ENCODE results near the gene KIF3A.

KIF3A gene

DNA sequence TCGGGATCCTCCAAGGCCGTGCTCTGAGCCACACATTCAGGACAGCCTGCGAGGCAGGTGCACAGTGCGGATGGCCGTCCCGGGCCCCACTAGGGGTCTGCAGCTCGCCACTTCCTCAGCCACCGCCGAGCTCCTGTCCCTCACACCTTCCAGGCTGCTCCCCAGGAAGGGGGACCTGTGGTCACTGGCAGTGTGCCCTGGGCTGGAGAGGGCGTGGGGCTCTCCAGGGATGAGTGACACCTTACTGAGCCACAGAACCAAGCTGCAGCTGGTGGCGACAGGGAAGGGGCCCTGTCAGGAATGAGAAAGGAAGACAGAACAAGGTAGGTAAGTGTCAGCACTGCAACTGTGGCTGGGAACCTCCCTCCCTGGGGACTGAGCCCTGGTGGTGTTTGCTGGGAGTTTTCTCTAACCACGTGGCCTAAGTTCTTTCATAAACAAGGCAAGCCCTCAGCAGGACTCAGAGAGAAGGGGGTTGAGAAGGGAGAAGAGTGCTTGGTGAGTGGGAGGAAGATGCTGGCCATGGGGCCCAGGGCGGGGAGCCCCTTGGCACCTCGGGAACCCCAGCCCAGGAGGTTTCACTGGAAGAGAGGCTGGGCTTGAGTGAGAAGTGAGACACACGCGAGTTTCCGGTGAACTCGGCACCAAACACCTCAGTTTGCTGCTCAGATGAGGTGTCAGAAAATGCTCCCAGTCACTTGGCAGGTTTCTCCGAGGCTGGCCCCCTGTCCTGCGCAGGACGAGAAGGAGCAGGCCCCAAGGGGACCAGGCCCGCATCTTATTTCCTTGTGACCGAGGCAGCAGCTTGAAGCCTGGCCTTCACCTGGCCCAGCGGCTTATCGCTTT is 74.2 kb downstream of the KIF3A start:
- Histone ChIP-seq H3K9ac (ENCODE audit: low read depth, low read length) (no peak overlapping the region), H3K4me2 (ENCODE audit: low read length) (no peak overlapping the region), H3K9me3 (replicated peaks; ENCODE audit: low read length) (no peaks in the 10 kb centered on the region), H3K4me1 (ENCODE audit: control insufficient read depth, insufficient read depth, low read length) (peaks cover 10% of the 10 kb centered on the region), H3K36me3 (ENCODE audit: insufficient read depth, low read length) (no peaks in the 10 kb centered on the region), H3K4me3 (ENCODE audit: low read length) (no peak overlapping the region), H3K27me3 (ENCODE audit: control insufficient read depth, insufficient read depth, low read length) (no peaks in the 10 kb centered on the region)

DNA sequence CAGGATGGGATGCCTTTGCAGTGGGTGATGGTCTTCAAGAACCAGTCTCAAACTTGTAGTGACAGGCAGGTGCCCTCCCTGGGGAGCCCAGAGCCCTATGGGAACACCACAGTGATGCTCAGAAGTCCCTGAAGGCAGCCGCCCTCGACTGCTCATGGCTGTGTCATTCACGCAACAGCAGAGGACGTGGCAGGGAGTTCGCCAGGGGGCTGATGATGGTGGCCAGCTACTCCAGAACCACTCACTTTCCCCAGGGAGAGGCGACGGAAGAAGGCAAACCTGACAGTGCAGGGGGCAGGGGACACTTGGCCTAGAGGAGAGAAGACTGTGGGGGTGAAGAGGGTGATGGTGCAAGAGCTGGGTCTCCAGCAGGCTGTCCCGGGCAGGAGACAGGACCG is 75.3 kb downstream of the KIF3A start:
- H3K9me3 ChIP-seq (replicated peaks; ENCODE audit: low read length) = no peaks in the 10 kb centered on the region
- H3K4me3 ChIP-seq (ENCODE audit: low read length) = no peak overlapping the region
- no peaks in the 10 kb centered on the region for H3K27me3 ChIP-seq (ENCODE audit: control insufficient read depth, insufficient read depth, low read length)
- H3K4me2 ChIP-seq (ENCODE audit: low read length) = no peak overlapping the region
- peaks cover 10% of the 10 kb centered on the region for H3K4me1 ChIP-seq (ENCODE audit: control insufficient read depth, insufficient read depth, low read length)
- H3K36me3 ChIP-seq (ENCODE audit: insufficient read depth, low read length) = no peaks in the 10 kb centered on the region
- no peak overlapping the region for H3K9ac ChIP-seq (ENCODE audit: low read depth, low read length)

DNA sequence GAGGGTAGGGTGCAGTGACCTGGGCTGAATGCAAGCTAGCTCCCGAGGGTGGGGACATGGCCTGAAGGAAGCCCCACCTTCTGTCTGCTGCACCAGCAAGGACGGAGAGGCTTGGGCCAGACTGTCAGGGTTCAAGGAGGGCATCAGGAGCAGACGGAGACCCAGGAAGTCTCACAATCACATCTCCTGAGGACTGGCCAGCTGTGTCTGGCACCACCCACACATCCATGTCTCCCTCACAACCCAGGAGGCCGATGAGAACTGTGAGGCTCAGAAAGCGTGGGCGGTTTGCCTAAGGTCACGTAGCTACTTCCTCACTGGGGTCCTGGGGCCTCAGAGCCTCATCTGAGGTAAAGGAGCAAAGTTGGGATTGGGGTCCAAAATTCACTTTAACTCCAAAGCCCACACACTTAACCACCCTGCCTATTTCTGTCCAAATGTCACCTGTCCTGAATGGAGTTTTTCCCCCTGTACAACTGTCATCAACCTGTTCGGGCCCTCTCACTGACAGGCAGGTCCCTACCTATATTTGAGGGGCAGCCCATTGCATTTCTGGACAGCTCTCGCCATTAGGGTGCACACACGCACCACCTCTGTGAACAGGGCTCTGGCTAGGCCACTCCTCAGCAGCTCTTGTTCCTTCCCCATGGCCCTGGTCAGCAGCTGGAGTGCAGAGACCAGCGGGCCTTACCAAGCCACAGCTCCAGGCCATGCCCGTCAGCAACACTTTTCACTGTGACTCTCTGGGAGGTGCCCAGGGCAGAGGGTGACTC is 75.9 kb downstream of the KIF3A start:
- Histone ChIP-seq H3K9ac (ENCODE audit: low read depth, low read length) (no peak overlapping the region), H3K4me1 (ENCODE audit: control insufficient read depth, insufficient read depth, low read length) (peaks cover 13% of the 10 kb centered on the region), H3K4me2 (ENCODE audit: low read length) (no peak overlapping the region), H3K27me3 (ENCODE audit: control insufficient read depth, insufficient read depth, low read length) (no peaks in the 10 kb centered on the region), H3K4me3 (ENCODE audit: low read length) (no peak overlapping the region), H3K36me3 (ENCODE audit: insufficient read depth, low read length) (no peaks in the 10 kb centered on the region), H3K9me3 (replicated peaks; ENCODE audit: low read length) (no peaks in the 10 kb centered on the region)

DNA sequence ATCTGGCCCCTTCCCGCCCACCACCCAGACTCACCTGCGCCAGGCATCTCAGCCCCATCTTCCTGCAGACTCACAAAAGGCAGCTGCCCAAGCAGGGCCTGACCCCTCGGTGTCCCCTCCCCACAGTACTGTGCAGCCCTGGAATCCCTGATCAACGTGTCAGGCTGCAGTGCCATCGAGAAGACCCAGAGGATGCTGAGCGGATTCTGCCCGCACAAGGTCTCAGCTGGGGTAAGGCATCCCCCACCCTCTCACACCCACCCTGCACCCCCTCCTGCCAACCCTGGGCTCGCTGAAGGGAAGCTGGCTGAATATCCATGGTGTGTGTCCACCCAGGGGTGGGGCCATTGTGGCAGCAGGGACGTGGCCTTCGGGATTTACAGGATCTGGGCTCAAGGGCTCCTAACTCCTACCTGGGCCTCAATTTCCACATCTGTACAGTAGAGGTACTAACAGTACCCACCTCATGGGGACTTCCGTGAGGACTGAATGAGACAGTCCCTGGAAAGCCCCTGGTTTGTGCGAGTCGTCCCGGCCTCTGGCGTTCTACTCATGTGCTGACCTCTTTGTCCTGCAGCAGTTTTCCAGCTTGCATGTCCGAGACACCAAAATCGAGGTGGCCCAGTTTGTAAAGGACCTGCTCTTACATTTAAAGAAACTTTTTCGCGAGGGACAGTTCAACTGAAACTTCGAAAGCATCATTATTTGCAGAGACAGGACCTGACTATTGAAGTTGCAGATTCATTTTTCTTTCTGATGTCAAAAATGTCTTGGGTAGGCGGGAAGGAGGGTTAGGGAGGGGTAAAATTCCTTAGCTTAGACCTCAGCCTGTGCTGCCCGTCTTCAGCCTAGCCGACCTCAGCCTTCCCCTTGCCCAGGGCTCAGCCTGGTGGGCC is 77.5 kb downstream of the KIF3A start:
- H3K9me3 ChIP-seq (replicated peaks; ENCODE audit: low read length) = no peaks in the 10 kb centered on the region
- no peaks in the 10 kb centered on the region for H3K36me3 ChIP-seq (ENCODE audit: insufficient read depth, low read length)
- H3K27me3 ChIP-seq (ENCODE audit: control insufficient read depth, insufficient read depth, low read length) = peaks cover 6% of the 10 kb centered on the region
- H3K4me1 ChIP-seq (ENCODE audit: control insufficient read depth, insufficient read depth, low read length) = peaks cover 22% of the 10 kb centered on the region
- no peak overlapping the region for H3K4me3 ChIP-seq (ENCODE audit: low read length)
- no peak overlapping the region for H3K4me2 ChIP-seq (ENCODE audit: low read length)
- H3K9ac ChIP-seq (ENCODE audit: low read depth, low read length) = no peak overlapping the region

DNA sequence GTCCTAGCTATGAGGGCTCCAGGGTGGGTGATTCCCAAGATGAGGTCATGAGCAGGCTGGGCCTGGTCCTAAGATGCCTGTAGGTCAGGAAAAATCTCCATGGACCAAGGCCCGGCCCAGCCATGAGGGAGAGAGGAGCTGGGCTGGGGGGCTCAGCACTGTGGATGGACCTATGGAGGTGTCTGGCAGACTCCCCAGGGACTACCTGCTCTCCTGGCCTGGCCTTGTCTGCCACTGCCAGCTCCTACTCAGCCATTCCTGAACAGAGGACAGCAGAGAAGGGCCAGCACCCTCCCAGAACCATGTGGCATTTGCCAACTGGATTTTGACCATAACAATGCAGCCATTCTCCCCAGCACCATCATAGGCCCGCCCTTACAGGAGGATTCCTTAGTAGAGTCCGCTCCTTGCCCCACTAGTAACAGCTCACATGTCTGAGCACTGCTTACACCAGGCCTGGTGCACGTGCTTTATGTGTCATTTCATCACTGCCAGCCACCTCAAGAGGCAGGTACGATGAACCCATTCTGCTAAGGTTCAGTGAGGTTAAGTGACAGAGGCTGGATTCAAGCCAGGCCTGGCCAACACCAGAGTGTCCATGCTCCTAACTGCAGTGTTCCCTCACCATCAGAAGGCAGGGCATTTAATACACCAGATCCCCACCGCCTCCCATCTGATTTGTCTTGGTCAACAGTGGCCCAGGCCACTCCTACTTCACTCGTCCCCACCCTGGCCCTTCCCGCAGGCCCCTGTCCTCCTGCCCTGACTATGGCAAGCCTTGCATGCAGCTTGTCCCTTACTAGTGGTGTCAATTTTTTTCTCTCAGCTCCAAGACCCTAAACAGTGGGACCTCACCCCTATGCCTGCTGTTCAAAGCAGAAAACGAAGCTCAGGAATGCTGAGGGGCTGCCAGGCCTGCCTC is 78.7 kb downstream of the KIF3A start:
- no peak overlapping the region for H3K4me2 ChIP-seq (ENCODE audit: low read length)
- H3K4me1 ChIP-seq (ENCODE audit: control insufficient read depth, insufficient read depth, low read length) = peaks cover 22% of the 10 kb centered on the region
- no peaks in the 10 kb centered on the region for H3K36me3 ChIP-seq (ENCODE audit: insufficient read depth, low read length)
- H3K4me3 ChIP-seq (ENCODE audit: low read length) = no peak overlapping the region
- H3K27me3 ChIP-seq (ENCODE audit: control insufficient read depth, insufficient read depth, low read length) = peaks cover 11% of the 10 kb centered on the region
- no peaks in the 10 kb centered on the region for H3K9me3 ChIP-seq (replicated peaks; ENCODE audit: low read length)
- no peak overlapping the region for H3K9ac ChIP-seq (ENCODE audit: low read depth, low read length)

DNA sequence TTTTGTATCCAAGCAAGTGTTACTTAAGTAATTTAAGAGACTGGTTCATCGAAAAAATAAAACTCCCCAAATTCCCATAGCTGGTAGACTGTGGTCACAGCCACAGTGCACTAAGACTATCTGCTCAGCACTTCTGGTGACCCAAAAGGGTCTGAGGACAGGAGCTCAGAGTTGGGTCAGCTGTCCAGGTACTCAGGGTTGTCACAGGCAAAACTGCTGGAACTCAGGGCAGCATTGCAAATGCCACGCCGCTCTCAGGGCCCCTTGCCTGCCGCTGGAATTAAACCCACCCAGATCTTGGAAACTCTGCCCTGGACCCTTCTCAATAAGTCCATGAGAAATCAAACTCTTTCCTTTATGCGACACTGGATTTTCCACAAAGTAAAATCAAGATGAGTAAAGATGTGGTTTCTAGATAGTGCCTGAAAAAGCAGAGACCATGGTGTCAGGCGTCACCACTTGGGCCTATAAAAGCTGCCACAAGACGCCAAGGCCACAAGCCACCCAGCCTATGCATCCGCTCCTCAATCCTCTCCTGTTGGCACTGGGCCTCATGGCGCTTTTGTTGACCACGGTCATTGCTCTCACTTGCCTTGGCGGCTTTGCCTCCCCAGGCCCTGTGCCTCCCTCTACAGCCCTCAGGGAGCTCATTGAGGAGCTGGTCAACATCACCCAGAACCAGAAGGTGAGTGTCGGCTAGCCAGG is 79.5 kb downstream of the KIF3A start, which contains the start of gene IL13:
Gene IL13, plus strand, starts transcription at position 498 of the 705 bp plus-strand sequence. Its CDS starts 14 bp downstream, at position 512.
- Histone ChIP-seq H3K4me1 (ENCODE audit: control insufficient read depth, insufficient read depth, low read length) (peaks cover 17% of the 10 kb centered on the region), H3K9ac (ENCODE audit: low read depth, low read length) (no peak within 1 kb of the TSS), H3K4me3 (ENCODE audit: low read length) (no peak within 1 kb of the TSS), H3K4me2 (ENCODE audit: low read length) (no peak within 1 kb of the TSS), H3K36me3 (ENCODE audit: insufficient read depth, low read length) (no peaks in the 10 kb centered on the region), H3K27me3 (ENCODE audit: control insufficient read depth, insufficient read depth, low read length) (peaks cover 15% of the 10 kb centered on the region), H3K9me3 (replicated peaks; ENCODE audit: low read length) (no peaks in the 10 kb centered on the region)

DNA sequence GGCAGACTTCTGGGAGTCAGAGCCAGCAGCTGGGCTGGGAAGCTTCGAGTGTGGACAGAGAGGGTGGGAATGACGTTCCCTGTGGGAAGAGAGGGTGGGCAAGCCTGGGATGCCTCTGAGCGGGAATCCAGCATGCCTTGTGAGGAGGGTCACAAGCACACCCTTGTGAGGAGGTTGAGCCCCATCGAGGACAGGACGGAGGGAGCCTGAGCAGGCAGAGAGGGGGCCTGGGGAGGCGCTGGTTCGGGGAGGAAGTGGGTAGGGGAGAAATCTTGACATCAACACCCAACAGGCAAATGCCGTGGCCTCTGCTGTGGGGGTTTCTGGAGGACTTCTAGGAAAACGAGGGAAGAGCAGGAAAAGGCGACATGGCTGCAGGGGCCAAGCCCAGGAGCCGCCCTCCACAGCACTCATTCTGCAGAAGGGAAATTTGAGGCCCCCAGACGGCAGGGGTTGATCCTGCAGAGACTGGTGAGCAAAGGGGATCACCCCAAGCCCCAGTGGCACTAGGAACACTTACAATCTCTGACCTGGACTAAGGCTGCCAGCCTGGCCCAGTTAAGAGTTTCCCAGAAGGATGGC is 80.5 kb downstream of the KIF3A start:
- H3K9me3 ChIP-seq (replicated peaks; ENCODE audit: low read length) = no peaks in the 10 kb centered on the region
- H3K9ac ChIP-seq (ENCODE audit: low read depth, low read length) = no peak overlapping the region
- H3K4me2 ChIP-seq (ENCODE audit: low read length) = peak overlapping the region; percentile 93
- H3K36me3 ChIP-seq (ENCODE audit: insufficient read depth, low read length) = no peaks in the 10 kb centered on the region
- H3K27me3 ChIP-seq (ENCODE audit: control insufficient read depth, insufficient read depth, low read length) = peaks cover 15% of the 10 kb centered on the region
- H3K4me3 ChIP-seq (ENCODE audit: low read length) = peak overlapping the region; percentile 70
- peaks cover 17% of the 10 kb centered on the region for H3K4me1 ChIP-seq (ENCODE audit: control insufficient read depth, insufficient read depth, low read length)

DNA sequence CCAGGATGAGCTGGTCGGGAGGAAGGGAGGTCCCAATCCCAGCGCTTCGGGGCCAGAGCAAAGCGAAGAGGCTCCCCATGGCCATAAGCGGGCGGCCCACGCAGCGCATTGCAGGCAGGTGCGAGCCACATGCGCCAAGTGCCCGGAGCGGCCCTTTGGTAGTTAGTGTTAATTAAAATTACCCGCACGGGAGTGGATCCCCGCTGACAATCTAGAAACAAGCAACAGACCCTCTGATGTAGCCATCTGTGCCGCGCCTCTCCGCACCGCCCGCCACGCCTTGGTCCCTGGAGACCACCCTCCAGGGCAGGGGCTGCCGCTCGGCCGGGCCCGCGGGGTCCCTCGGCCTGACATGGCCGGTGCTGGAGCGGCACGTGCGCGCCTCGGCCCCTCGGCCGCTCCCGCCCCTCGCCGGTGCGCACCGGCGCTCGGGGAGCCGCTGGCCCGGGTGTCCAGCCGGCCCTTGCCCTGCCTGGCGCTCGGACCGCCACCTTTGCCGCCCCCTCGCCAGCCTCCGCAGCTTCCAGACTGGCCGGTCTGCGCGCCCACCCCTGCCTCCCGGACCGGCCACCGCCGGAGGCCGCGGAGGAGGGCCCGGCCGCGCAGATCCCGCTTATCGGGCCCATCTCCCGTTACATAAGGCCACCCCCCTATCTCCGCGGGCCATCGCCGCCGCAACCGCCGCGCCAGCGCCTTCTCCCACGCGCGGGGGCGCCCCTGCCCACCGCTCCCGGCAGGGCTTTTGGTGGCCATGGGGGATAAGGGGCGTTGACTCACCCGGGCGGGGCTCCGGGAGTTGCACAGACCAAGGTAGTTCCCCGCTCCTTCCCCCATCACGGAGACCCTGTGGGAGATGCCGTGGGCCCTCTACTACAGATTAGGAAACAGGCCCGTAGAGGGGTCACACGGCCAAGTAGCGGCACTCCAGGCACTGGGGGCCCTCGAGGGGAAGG is 81.2 kb downstream of the KIF3A start:
- Histone ChIP-seq H3K4me1 (ENCODE audit: control insufficient read depth, insufficient read depth, low read length) (peaks cover 13% of the 10 kb centered on the region), H3K9me3 (replicated peaks; ENCODE audit: low read length) (no peaks in the 10 kb centered on the region), H3K9ac (ENCODE audit: low read depth, low read length) (peak overlapping the region; percentile 53), H3K4me3 (ENCODE audit: low read length) (peak overlapping the region; percentile 70), H3K4me2 (ENCODE audit: low read length) (peak overlapping the region; percentile 93), H3K36me3 (ENCODE audit: insufficient read depth, low read length) (no peaks in the 10 kb centered on the region), H3K27me3 (ENCODE audit: control insufficient read depth, insufficient read depth, low read length) (peaks cover 15% of the 10 kb centered on the region)

DNA sequence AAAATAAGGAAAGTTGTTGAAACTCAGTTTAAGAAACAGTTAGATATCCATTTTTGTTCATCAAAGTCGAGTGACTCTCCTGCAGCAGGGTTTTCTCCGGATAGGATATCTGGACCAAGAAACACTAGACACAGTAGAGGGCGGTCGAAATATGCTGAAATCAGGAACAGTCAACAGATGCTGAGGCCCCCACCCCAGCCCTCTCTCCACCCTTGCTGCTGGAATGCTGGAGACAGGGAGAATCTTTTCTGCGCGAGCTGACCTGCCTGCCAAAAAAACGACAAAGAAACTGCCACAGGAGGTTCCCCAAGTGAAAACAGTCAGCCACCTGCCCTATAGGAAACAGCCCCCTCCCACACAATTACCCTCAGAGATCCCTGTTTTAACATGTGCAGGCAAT is 83.6 kb downstream of the KIF3A start:
- Histone ChIP-seq H3K36me3 (ENCODE audit: insufficient read depth, low read length) (no peaks in the 10 kb centered on the region), H3K4me3 (ENCODE audit: low read length) (no peak overlapping the region), H3K9ac (ENCODE audit: low read depth, low read length) (no peak overlapping the region), H3K4me1 (ENCODE audit: control insufficient read depth, insufficient read depth, low read length) (peaks cover 12% of the 10 kb centered on the region), H3K4me2 (ENCODE audit: low read length) (no peak overlapping the region), H3K9me3 (replicated peaks; ENCODE audit: low read length) (no peaks in the 10 kb centered on the region), H3K27me3 (ENCODE audit: control insufficient read depth, insufficient read depth, low read length) (peaks cover 15% of the 10 kb centered on the region)
